Neural cell (in vitro differentiated cells): ENCODE measurements around the gene AMPD1. TPM values are rescaled to one million over a fixed set of nuclear protein-coding genes. Genes with fewer than 3 reads are reported as not detected.

Experiments
- H2AFZ ChIP-seq: fragments of 200-600, 300-800 bp; sonication (generic), shearing (Covaris generic); 2 replicates; pipeline ENCODE4 v1.6.0; 2014; ENCODE audit warnings: low read depth, mild to moderate bottlenecking, antibody characterized with exemption, low read length, moderate library complexity
- H3F3A ChIP-seq: fragments of 200-600 bp; shearing (Covaris generic); 2 replicates; pipeline ENCODE4 v1.6.1; 2016; ENCODE audit warnings: mild to moderate bottlenecking, moderate library complexity, mixed read lengths, antibody characterized with exemption, low read length; ENCODE audit not compliant: insufficient read depth, poor library complexity, severe bottlenecking
- H3K27ac ChIP-seq: fragments of 200-600, 300-800 bp; sonication (generic), shearing (Covaris generic); 2 replicates; pipeline ENCODE4 v1.5.1; 2014; ENCODE audit warnings: mild to moderate bottlenecking, low read length, moderate library complexity
- H3K27me3 ChIP-seq: fragments of 300-800, 200-600 bp; sonication (generic), shearing (Covaris generic); 2 replicates; pipeline ENCODE4 v1.6.0; 2014; ENCODE audit warnings: mild to moderate bottlenecking, low read depth, low read length, moderate library complexity; ENCODE audit not compliant: insufficient read depth
- H3K36me3 ChIP-seq: fragments of 300-800, 200-600 bp; sonication (generic), shearing (Covaris generic); 2 replicates; pipeline ENCODE4 v1.5.1; 2014; ENCODE audit warnings: mild to moderate bottlenecking, antibody characterized with exemption, low read length, moderate library complexity; ENCODE audit not compliant: insufficient read depth
- H3K4me2 ChIP-seq: fragments of 300-800, 200-600 bp; sonication (generic), shearing (Covaris generic); 2 replicates; pipeline ENCODE4 v1.6.0; 2014; ENCODE audit warnings: mild to moderate bottlenecking, low read length
- H3K4me3 ChIP-seq: fragments of 300-800, 200-600 bp; sonication (generic), shearing (Covaris generic); 2 replicates; pipeline ENCODE4 v1.5.1; 2014; ENCODE audit warnings: mild to moderate bottlenecking, low read length, moderate library complexity
- H3K79me2 ChIP-seq: fragments of 200-600 bp; shearing (Covaris generic); replicated peaks from 2 replicates; pipeline ENCODE4 v1.6.0; 2014; ENCODE audit warnings: mild to moderate bottlenecking, low read length, moderate library complexity; ENCODE audit not compliant: insufficient read depth
- H3K9ac ChIP-seq: fragments of 300-800, 200-600 bp; sonication (generic), shearing (Covaris generic); 2 replicates; pipeline ENCODE4 v1.6.1; 2016; ENCODE audit warnings: mild to moderate bottlenecking, low read length, mixed read lengths
- H3K9me2 ChIP-seq: fragments of 200-600 bp; shearing (Covaris generic); 2 replicates; pipeline ENCODE4 v1.6.1; 2016; ENCODE audit warnings: mild to moderate bottlenecking, low read length, mixed read lengths; ENCODE audit not compliant: insufficient read depth
- H3K9me3 ChIP-seq: fragments of 200-600, 300-800 bp; sonication (generic), shearing (Covaris generic); 2 replicates; pipeline ENCODE4 v1.6.1; 2016; ENCODE audit warnings: mild to moderate bottlenecking, mixed run types, low read length, moderate library complexity, mixed read lengths
- H4K20me1 ChIP-seq: fragments of 200-600 bp; shearing (Covaris generic); 2 replicates; pipeline ENCODE4 v1.6.1; 2016; ENCODE audit warnings: mild to moderate bottlenecking, mixed run types; ENCODE audit not compliant: insufficient read depth
- CTCF ChIP-seq: fragments of 450-650 bp; IDR thresholded peaks from 2 replicates; pipeline ENCODE4 v1.5.1; 2014; ENCODE audit warnings: antibody characterized with exemption, mild to moderate bottlenecking, moderate library complexity; ENCODE audit not compliant: poor library complexity, severe bottlenecking
- EP300 ChIP-seq: fragments of 450-650 bp; conservative IDR thresholded peaks from 2 replicates; pipeline ENCODE4 v1.6.1; 2014; ENCODE audit warnings: antibody characterized with exemption, mild to moderate bottlenecking, moderate library complexity; ENCODE audit not compliant: poor library complexity, severe bottlenecking
- EZH2 ChIP-seq: fragments of 200-600, 300-800 bp; shearing (Covaris generic), sonication (generic); IDR thresholded peaks from 2 replicates; pipeline ENCODE4 v1.6.1; 2014; ENCODE audit warnings: antibody characterized with exemption, low read length, borderline replicate concordance, mild to moderate bottlenecking; ENCODE audit not compliant: insufficient read depth, poor library complexity, severe bottlenecking
- MXI1 ChIP-seq: fragments of 450-650 bp; conservative IDR thresholded peaks from 2 replicates; pipeline ENCODE4 v1.6.1; 2014; ENCODE audit warnings: antibody characterized with exemption, mild to moderate bottlenecking; ENCODE audit not compliant: poor library complexity, severe bottlenecking
- POLR2AphosphoS5 ChIP-seq: IDR thresholded peaks from 2 replicates; pipeline ENCODE4 v1.6.1; 2012
- RAD21 ChIP-seq: fragments of 450-650 bp; conservative IDR thresholded peaks from 2 replicates; pipeline ENCODE4 v1.6.1; 2014; ENCODE audit warnings: antibody characterized with exemption, mild to moderate bottlenecking, moderate library complexity
- REST ChIP-seq: IDR thresholded peaks from 2 replicates; pipeline ENCODE4 v1.6.1; 2012; ENCODE audit warnings: borderline replicate concordance
- SMC3 ChIP-seq: fragments of 450-650 bp; conservative IDR thresholded peaks from 2 replicates; pipeline ENCODE4 v1.6.1; 2014; ENCODE audit warnings: antibody characterized with exemption, mild to moderate bottlenecking, moderate library complexity; ENCODE audit not compliant: poor library complexity
- TAF1 ChIP-seq: IDR thresholded peaks from 2 replicates; pipeline ENCODE4 v1.6.1; 2012; ENCODE audit warnings: low read depth
- polyA plus RNA-seq: library from polyadenylated mRNA; depleted of rRNA; stranded (reverse); fragments of >200 nt; gene quantifications from 2 replicates; pipeline ENCODE4 v1.2.3, GENCODE V29; 2014

Gene AMPD1
- polyA plus RNA-seq, 1 donor from 2014 or later, result not detected

GRCh38 chr1:114669562-114670082, 25.7 kb downstream of the AMPD1 start, which contains the start of gene DENND2C:
Gene DENND2C (minus strand): TSS chr1:114670049. CDS start chr1:114625984, 44,065 bp downstream.
- H3K79me2 ChIP-seq, result no peaks in the 10 kb centered on the region
- H2AFZ ChIP-seq, result peak within 1 kb of the TSS; percentile 78
- no peaks in the 10 kb centered on the region for H3K9me2 ChIP-seq
- TF ChIP-seq EZH2, result no peak
- TF ChIP-seq CTCF, result no peak
- no peak for TF ChIP-seq SMC3
- peak; percentile 10 for TF ChIP-seq POLR2AphosphoS5
- peak; percentile 19 for TF ChIP-seq RAD21
- peak; percentile 21 for TF ChIP-seq MXI1
- no peaks in the 10 kb centered on the region for H3K9me3 ChIP-seq
- no peaks in the 10 kb centered on the region for H3K36me3 ChIP-seq
- H3K27ac ChIP-seq, result no peak within 1 kb of the TSS
- peak within 1 kb of the TSS; percentile 40 for H3K4me2 ChIP-seq
- peak within 1 kb of the TSS; percentile 59 for H3K9ac ChIP-seq
- H3K4me3 ChIP-seq, result peak within 1 kb of the TSS; percentile 87
- H4K20me1 ChIP-seq, result no peaks in the 10 kb centered on the region
- H3F3A ChIP-seq, result no peaks in the 10 kb centered on the region
- H3K27me3 ChIP-seq, result peaks cover 38% of the 10 kb centered on the region

- Histone ChIP-seq H3K4me3 (peak overlapping the region; percentile 87), H3K9ac (peak overlapping the region; percentile 59), H3K27me3 (peaks cover 38% of the 10 kb centered on the region), H3K36me3 (no peaks in the 10 kb centered on the region), H3K27ac (no peak overlapping the region), H3K4me2 (peak overlapping the region; percentile 40), H3K79me2 (no peaks in the 10 kb centered on the region), H3K9me3 (no peaks in the 10 kb centered on the region), H2AFZ (peak overlapping the region; percentile 78), H4K20me1 (no peaks in the 10 kb centered on the region), H3K9me2 (no peaks in the 10 kb centered on the region), H3F3A (no peaks in the 10 kb centered on the region)
- TF ChIP-seq POLR2AphosphoS5, result no peak
- no peak for TF ChIP-seq EP300
- TF ChIP-seq REST, result no peak
- no peak for TF ChIP-seq SMC3
- TF ChIP-seq MXI1, result no peak
- no peak for TF ChIP-seq EZH2
- no peak for TF ChIP-seq TAF1
- no peak for TF ChIP-seq CTCF
- TF ChIP-seq RAD21, result no peak
Measured at GRCh38 chr1:114668784-114669561, 26.4 kb downstream of the AMPD1 start.
